Neural progenitor cell (in vitro differentiated cells): ENCODE measurements around the gene ADM2.

Experiments used
- EZH2 ChIP-seq: fragments of 200-600 bp; sonication (generic); IDR thresholded peaks from 2 replicates; pipeline ENCODE4 v1.6.1; 2017; ENCODE audit warnings: antibody characterized with exemption, mild to moderate bottlenecking, moderate library complexity
- TF ChIP-seq, protein P1 (sequence below): fragments of 200-600 bp; sonication (generic); IDR thresholded peaks from 2 replicates; pipeline ENCODE4 v1.5.1; 2017; ENCODE audit warnings: antibody characterized with exemption, mild to moderate bottlenecking

GRCh38 chr22:50483106-50483505 is 1.8 kb downstream of the ADM2 start:
- TF ChIP-seq, protein P1, sequence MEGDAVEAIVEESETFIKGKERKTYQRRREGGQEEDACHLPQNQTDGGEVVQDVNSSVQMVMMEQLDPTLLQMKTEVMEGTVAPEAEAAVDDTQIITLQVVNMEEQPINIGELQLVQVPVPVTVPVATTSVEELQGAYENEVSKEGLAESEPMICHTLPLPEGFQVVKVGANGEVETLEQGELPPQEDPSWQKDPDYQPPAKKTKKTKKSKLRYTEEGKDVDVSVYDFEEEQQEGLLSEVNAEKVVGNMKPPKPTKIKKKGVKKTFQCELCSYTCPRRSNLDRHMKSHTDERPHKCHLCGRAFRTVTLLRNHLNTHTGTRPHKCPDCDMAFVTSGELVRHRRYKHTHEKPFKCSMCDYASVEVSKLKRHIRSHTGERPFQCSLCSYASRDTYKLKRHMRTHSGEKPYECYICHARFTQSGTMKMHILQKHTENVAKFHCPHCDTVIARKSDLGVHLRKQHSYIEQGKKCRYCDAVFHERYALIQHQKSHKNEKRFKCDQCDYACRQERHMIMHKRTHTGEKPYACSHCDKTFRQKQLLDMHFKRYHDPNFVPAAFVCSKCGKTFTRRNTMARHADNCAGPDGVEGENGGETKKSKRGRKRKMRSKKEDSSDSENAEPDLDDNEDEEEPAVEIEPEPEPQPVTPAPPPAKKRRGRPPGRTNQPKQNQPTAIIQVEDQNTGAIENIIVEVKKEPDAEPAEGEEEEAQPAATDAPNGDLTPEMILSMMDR: no peak
- no peak for TF ChIP-seq EZH2
